Motor neuron (in vitro differentiated cells): ENCODE results near the gene EIF1AD. TPM values are rescaled to one million over a fixed set of nuclear protein-coding genes. Genes with fewer than 3 reads are reported as not detected.
"Not testable (repeated sequence)": the region's sequence is repeated elsewhere in the genome, so short reads cannot be mapped to it uniquely, and the experiment has no call there.

ENCODE experiments used
- ATAC-seq, 8 experiments: fragments of 200-7000 bp; cut with Tn5 transposase; replicated peaks in 6 of 8; 2 replicates each; pipeline ENCODE4 v1.8.0; 2021; ENCODE audit warnings: mild to moderate bottlenecking in 8 of 8, moderate library complexity in 8 of 8
- H3K27ac ChIP-seq, 2 donors: fragments of 250-450 bp; sonication (Bioruptor Pico); 2 replicates each; pipeline ENCODE4 v1.9.0; 2021; ENCODE audit warnings: antibody characterized with exemption in 2 of 2, mild to moderate bottlenecking in 2 of 2, moderate library complexity in 1 of 2
- H3K4me1 ChIP-seq, 2 donors: fragments of 250-450 bp; sonication (Bioruptor Pico); replicated peaks in 1 of 2; 2 replicates each; pipeline ENCODE4 v1.6.1; 2021; ENCODE audit warnings: antibody characterized with exemption in 2 of 2, mild to moderate bottlenecking in 2 of 2, moderate library complexity in 1 of 2
- H3K4me3 ChIP-seq, 5 donors: fragments of 250-450 bp; sonication (Bioruptor Pico); 2 replicates each; pipeline ENCODE4 v1.9.0; 2021; ENCODE audit warnings: antibody characterized with exemption in 5 of 5, mild to moderate bottlenecking in 5 of 5, moderate library complexity in 4 of 5
- WGBS, 10 experiments: fragments of 450-650 bp; shearing (Covaris generic); methylation state at CpG; one replicate each; pipeline ENCODE4 v1.0.0; 2022; 5-methylcytosine and 5-hydroxymethylcytosine counted together
- in situ Hi-C, 9 experiments: fragments of 400-800 bp; cut with MboI; loops; one replicate each; pipeline ENCODE4 v1.15.0; 2021; ENCODE audit warnings: low sequenced_read_pairs in 9 of 9, low pct_unique_long_range_greater_than_20kb in 2 of 9; ENCODE audit not compliant: unreplicated experiment in 9 of 9
- total RNA-seq, 8 experiments: library from RNA; unstranded; fragments of 300-600 nt; gene quantifications; 2 replicates each; pipeline versions ENCODE4 v1.2.3 to v1.2.4, GENCODE V29; 2022

EIF1AD gene
- total RNA-seq, 8 experiments from 2014 or later, result 28.6 to 36.9 (median 32.0) TPM

DNA sequence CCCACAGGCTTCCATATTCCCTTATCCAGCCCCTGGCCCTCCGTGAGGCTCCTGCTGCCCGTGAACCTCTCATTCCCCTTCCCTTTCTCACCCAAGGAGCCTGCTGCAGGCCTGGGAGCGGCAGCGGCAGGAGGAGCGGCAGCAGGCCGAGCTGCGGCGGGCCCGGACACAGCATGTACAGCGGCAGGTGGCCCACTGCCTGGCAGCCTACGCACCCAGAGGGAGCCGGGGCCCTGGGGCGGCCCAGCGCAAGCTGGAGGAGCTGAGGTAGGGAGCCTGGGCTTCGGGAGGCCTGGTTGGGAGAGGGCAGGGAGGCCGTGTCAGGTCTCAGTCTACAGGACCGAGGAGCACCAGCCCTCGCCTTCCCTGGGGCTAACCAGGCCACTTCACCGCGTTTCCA lies 48.5 kb downstream of the EIF1AD start:
- no peak overlapping the region for H3K27ac ChIP-seq
- H3K4me1 ChIP-seq, result no peaks in the 10 kb centered on the region
- in situ Hi-C loops, result no loop called here
- no peak for ATAC-seq
- WGBS, 10 experiments, result 95% methylated on average over 4 to 8 of the region's 20 CpGs; no CpG with 5 or more reads in 8 of the 10 experiments
- H3K4me3 ChIP-seq, result no peak overlapping the region

DNA sequence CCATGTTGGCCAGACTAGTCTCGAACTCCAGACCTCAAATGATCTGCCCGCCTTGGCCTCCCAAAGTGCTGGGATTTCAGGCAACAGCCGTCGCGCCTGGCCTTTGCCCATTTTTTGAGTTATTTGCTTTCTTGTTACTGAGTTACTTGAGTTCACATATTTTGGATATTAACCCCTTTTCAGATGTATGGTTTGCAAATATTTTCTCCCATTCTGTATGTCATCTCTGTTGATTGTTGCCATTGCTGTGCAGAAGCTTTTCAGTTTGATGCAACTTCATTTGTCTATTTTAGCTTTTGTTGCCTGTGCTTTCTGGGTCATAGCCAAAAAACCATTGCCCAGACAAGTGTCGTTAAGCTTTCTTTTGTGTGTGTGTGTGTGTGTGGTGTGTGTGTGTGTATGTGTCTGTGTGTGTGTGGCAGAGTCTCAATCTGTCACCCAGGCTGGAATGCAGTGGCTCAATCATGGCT lies 49.9 kb downstream of the EIF1AD start:
- Histone ChIP-seq H3K27ac (no peak overlapping the region), H3K4me1 (no peaks in the 10 kb centered on the region), H3K4me3 (no peak overlapping the region)
- ATAC-seq, result peak in 1 of 8 experiments; percentile 58
- 24 to 86% (median 69%) methylated on average over 2 to 6 of the region's 6 CpGs; no CpG with 5 or more reads in 3 of the 10 experiments for WGBS, 10 experiments
- in situ Hi-C loops, result no loop called here

DNA sequence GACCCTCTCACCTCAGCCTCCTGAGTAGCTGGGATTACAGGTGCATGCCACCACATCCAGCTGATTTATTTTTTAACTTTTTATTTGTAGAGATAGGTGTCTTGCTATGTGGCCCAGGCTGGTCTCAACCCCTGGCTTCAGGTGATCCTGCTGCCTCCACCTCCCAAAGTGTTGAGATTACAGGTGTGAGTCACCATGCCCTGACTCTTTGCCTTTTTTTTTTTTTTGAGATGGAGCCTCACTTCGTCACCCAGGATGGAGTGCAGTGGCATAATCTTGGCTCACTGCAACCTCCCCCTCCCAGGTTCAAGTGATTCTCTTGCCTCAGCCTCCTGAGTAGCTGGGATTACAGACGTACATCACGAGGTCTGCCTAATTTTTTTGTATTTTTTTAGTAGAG lies 50.3 kb downstream of the EIF1AD start:
- in situ Hi-C loops, H3K4me1 ChIP-seq, H3K4me3 ChIP-seq, H3K27ac ChIP-seq, ATAC-seq: not testable (repeated sequence)
- 6 to 100% (median 20%) methylated on average over 1 to 3 of the region's 3 CpGs; no CpG with 5 or more reads in 3 of the 10 experiments for WGBS, 10 experiments

DNA sequence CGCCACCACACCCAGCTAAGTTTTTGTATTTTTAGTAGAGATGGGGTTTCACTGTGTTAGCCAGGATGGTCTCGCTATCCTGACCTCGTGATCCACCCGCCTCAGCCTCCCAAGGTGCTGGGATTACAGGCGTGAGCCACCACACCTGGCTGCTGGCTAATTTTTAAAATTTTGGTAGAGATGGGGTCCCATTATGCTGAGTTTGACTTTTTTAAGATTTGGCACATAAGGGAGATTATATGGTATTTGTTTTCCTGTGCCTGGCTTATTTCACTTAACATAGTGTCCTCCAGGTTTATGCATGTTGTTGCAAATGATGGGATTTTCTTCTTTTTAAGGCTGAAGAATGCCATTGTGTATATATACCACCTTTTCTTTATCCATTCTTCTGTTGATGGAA lies 51.2 kb downstream of the EIF1AD start:
- H3K4me3 ChIP-seq, H3K27ac ChIP-seq, in situ Hi-C loops, H3K4me1 ChIP-seq, ATAC-seq: not testable (repeated sequence)
- WGBS, 10 experiments, result 67% methylated on average over 1 of the region's 5 CpGs; no CpG with 5 or more reads in 9 of the 10 experiments

DNA sequence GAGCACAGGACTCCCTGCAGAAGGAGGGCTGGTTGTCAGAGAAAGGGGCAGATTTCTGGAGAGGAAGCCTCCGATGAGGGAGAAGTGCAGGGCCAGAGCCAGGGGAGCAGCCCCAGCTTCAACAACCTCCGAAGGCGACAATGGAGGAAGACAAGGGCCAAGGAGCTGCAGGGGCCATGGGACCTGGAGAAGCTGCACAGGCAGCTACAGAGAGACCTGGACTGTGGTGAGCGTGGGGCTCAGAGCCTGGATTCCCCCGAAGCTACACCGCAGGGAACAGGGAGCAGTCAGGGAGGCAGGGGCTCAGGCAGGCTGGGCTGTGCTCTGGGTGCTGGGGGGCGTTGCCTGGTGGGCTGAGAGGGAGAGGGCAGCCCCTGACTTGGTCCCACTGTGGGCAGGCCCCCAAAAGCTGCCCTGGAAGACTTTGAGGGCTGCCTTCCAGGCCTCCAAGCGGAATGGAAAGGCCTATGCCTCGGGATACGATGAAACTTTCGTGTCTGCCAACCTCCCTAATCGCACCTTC lies 54.3 kb downstream of the EIF1AD start:
- WGBS, 10 experiments, result 64 to 100% (median 78%) methylated on average over 2 to 5 of the region's 12 CpGs; no CpG with 5 or more reads in 5 of the 10 experiments
- ATAC-seq, result no peak

DNA sequence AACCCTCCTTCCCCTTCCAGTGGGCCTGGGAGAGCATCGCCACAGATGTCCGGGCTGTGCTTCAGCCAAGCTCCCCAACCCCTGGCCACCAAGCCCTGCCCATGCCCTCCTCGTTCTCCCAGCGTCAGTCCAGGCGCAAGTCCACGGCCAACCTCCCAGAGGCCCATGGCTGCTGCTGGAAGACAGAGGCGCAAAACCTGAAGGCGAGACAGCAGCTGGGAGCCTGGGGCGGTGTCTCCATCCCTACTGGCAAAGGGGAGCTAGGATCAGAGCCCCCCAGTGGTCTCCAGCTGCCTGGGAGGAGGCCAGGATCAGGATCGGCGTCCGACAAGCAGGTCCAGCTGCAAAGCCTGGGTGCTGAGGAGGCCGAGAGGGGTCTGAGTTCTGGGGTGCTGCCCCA lies 54.8 kb downstream of the EIF1AD start:
- WGBS, 10 experiments, result 80 to 100% (median 90%) methylated on average over 1 to 2 of the region's 13 CpGs; no CpG with 5 or more reads in 6 of the 10 experiments

More for the DNA sequence above, 54.3 kb downstream of the EIF1AD start:
- in situ Hi-C loops, result no loop called here
- Histone ChIP-seq H3K4me1 (peaks cover 7 to 12% of the 10 kb centered on the region in 2 donors), H3K27ac (no peak overlapping the region), H3K4me3 (no peak overlapping the region)

DNA sequence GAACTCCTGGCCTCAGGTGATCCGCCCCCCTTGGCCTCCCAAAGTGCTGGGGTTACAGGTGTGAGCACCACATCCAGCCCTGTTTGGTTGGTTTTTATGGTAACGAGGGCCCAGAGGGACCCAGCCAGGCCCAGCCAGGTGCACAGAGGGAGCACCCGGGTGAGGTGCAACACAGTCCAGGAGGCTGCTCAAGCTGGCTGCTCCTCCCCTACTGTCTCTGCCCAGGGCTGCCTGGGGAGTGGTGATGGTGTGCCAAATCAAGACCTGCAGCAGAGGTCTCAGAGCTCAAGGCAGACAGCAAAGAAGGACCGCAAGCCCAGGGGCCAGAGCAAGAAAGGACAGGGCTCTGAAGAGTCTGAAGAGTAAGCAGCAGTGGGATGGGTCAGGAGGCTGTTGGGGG lies 55.3 kb downstream of the EIF1AD start:
- Histone ChIP-seq H3K4me1 (peaks cover 7 to 12% of the 10 kb centered on the region in 2 donors), H3K27ac (no peak overlapping the region), H3K4me3 (no peak overlapping the region)
- no peak for ATAC-seq
- WGBS, 10 experiments, result 33 to 100% (median 87%) methylated on average over 1 to 2 of the region's 4 CpGs; no CpG with 5 or more reads in 6 of the 10 experiments
- in situ Hi-C loops, result no loop called here

More for the DNA sequence above, 54.8 kb downstream of the EIF1AD start:
- in situ Hi-C loops, result no loop called here
- peaks cover 7 to 12% of the 10 kb centered on the region in 2 donors for H3K4me1 ChIP-seq
- ATAC-seq, result no peak
- H3K4me3 ChIP-seq, result no peak overlapping the region
- H3K27ac ChIP-seq, result no peak overlapping the region

Other genes starting within 250 kb of the EIF1AD start
- 10 to 100 TPM in 1 of 8 experiments, 1 to 10 TPM in 7; 2.7 to 12.9 (median 4.8) TPM for gene AP5B1, start 221.2 kb downstream of the EIF1AD start, total RNA-seq
- under 1 TPM in 5 of 8 experiments, not detected in 3; 0.05 to 0.85 (median 0.21) TPM for gene OVOL1, start 215.1 kb downstream of the EIF1AD start, total RNA-seq
- 1 to 10 TPM; 1.5 to 6.7 (median 4.2) TPM for gene SNX32, start 168.2 kb downstream of the EIF1AD start, total RNA-seq
- 1,000 to 10,000 TPM in 1 of 8 experiments, 100 to 1,000 TPM in 7; 482 to 1,056 (median 733) TPM for gene CFL1, start 144.0 kb downstream of the EIF1AD start, total RNA-seq
- 10 to 100 TPM; 27.4 to 47.3 (median 42.1) TPM for gene MUS81, start 141.7 kb downstream of the EIF1AD start, total RNA-seq
- 100 to 1,000 TPM in 1 of 8 experiments, 10 to 100 TPM in 3, 1 to 10 TPM in 4; 6.9 to 100 (median 10.4) TPM for gene EFEMP2, start 129.4 kb downstream of the EIF1AD start, total RNA-seq
- gene CTSW, start 122.3 kb downstream of the EIF1AD start, total RNA-seq, result 1 to 10 TPM in 1 of 8 experiments, under 1 TPM in 5, not detected in 2; 0.21 to 1.7 (median 0.56) TPM
- 10 to 100 TPM; 63.4 to 99.1 (median 84.6) TPM for gene FIBP, start 113.7 kb downstream of the EIF1AD start, total RNA-seq
- 10 to 100 TPM in 2 of 8 experiments, 1 to 10 TPM in 6; 3.0 to 16.0 (median 6.3) TPM for gene CCDC85B, start 111.5 kb downstream of the EIF1AD start, total RNA-seq
- gene FOSL1, start 101.8 kb downstream of the EIF1AD start, total RNA-seq, result 1 to 10 TPM in 4 of 8 experiments, under 1 TPM in 4; 0.33 to 8.8 (median 1.0) TPM
- gene C11orf68, start 83.1 kb downstream of the EIF1AD start, total RNA-seq, result 10 to 100 TPM; 10.5 to 24.5 (median 21.5) TPM
- 100 to 1,000 TPM in 6 of 8 experiments, 10 to 100 TPM in 2; 81.0 to 228 (median 135) TPM for gene DRAP1, start 82.7 kb downstream of the EIF1AD start, total RNA-seq
- gene TSGA10IP, start 56.7 kb downstream of the EIF1AD start, total RNA-seq, result 1 to 10 TPM in 1 of 8 experiments, under 1 TPM in 5, not detected in 2; 0.16 to 1.1 (median 0.57) TPM
- 10 to 100 TPM; 26.6 to 65.4 (median 45.5) TPM for gene SART1, start 40.4 kb downstream of the EIF1AD start, total RNA-seq
- gene BANF1, start 346 bp upstream of the EIF1AD start, total RNA-seq, result 100 to 1,000 TPM in 2 of 8 experiments, 10 to 100 TPM in 6; 47.3 to 130 (median 74.7) TPM
- under 1 TPM in 2 of 8 experiments, not detected in 6; 0.46 to 0.81 TPM for gene CST6, start 9.9 kb upstream of the EIF1AD start, total RNA-seq
- gene CATSPER1, start 24.3 kb upstream of the EIF1AD start, total RNA-seq, result 1 to 10 TPM in 1 of 8 experiments, under 1 TPM in 4, not detected in 3; 0.21 to 3.1 (median 0.35) TPM
- gene GAL3ST3, start 47.0 kb upstream of the EIF1AD start, total RNA-seq, result 1 to 10 TPM in 5 of 8 experiments, under 1 TPM in 2, not detected in 1; 0.15 to 8.4 (median 4.7) TPM
- gene SF3B2, start 50.2 kb upstream of the EIF1AD start, total RNA-seq, result 100 to 1,000 TPM; 127 to 205 (median 176) TPM
- 10 to 100 TPM; 10.6 to 38.2 (median 21.7) TPM for gene PACS1, start 68.1 kb upstream of the EIF1AD start, total RNA-seq